HEK293 (cell line): ENCODE results near the gene STIM2.

Experiments used
- CTCF ChIA-PET: fragments of 350-600 bp; formaldehyde crosslinking; extraction: SDS; loops from one replicate; lab custom pipeline; 2021; ENCODE audit warnings: antibody characterized with exemption; lab: Yijun Ruan, JAX
- POLR2A ChIA-PET: fragments of 300-600 bp; formaldehyde crosslinking; extraction: SDS; loops from one replicate; lab custom pipeline; 2020; ENCODE audit warnings: antibody characterized with exemption, inconsistent platforms; lab: Yijun Ruan, JAX
- H3K27ac ChIP-seq: fragments of 200-500 bp; sonication (Bioruptor generic); 2 replicates; pipeline ENCODE4 v1.5.1; 2014; ENCODE audit warnings: low read depth, low read length, control low read depth, inconsistent platforms; ENCODE audit errors: extremely low read depth
- H3K36me3 ChIP-seq, 2 experiments: fragments of 200-500 bp in 1 of 2; sonication (Bioruptor generic) in 1 of 2; 1 replicate in 1 of 2; 2 replicates in 1 of 2; pipeline ENCODE4 v1.5.1; 2014 to 2017; ENCODE audit warnings: inconsistent platforms in 2 of 2, low read length in 2 of 2; ENCODE audit not compliant: control insufficient read depth in 2 of 2, insufficient read depth in 1 of 2
- H3K4me1 ChIP-seq: fragments of 200-500 bp; sonication (Bioruptor generic); 2 replicates; pipeline ENCODE4 v1.5.1; 2014; ENCODE audit warnings: mild to moderate bottlenecking, low read length, inconsistent platforms; ENCODE audit not compliant: control insufficient read depth, insufficient read depth
- H3K4me3 ChIP-seq: 2 replicates; pipeline ENCODE4 v1.5.1; 2011; ENCODE audit warnings: low read depth, mild to moderate bottlenecking, control low read depth, low read length, moderate library complexity
- H3K9me3 ChIP-seq: fragments of 200-500 bp; sonication (Bioruptor generic); 2 replicates; pipeline ENCODE4 v1.5.1; 2014; ENCODE audit warnings: low read depth, low read length, inconsistent platforms; ENCODE audit not compliant: control insufficient read depth, insufficient read depth
- PRDM1 ChIP-seq: fragments of 450-650 bp; formaldehyde crosslinking; IDR thresholded peaks from 2 replicates; pipeline ENCODE4; 2016; ENCODE audit warnings: missing biosample characterization, missing genetic modification characterization
- ZBTB7A ChIP-seq: fragments of 450-650 bp; formaldehyde crosslinking; IDR thresholded peaks from 2 replicates; pipeline ENCODE4 v1.5.1; 2016; ENCODE audit warnings: low read depth, missing biosample characterization, missing genetic modification characterization
- ZNF335 ChIP-seq: fragments of 450-650 bp; formaldehyde crosslinking; conservative IDR thresholded peaks from 2 replicates; pipeline ENCODE4 v1.5.1; 2016; ENCODE audit warnings: missing biosample characterization, missing genetic modification characterization
- ZNF404 ChIP-seq: fragments of 450-650 bp; formaldehyde crosslinking; IDR thresholded peaks from 2 replicates; pipeline ENCODE4 v1.5.1; 2017; ENCODE audit warnings: missing biosample characterization, missing genetic modification characterization
- ZNF529 ChIP-seq: fragments of 450-650 bp; formaldehyde crosslinking; IDR thresholded peaks from 2 replicates; pipeline ENCODE4 v1.5.1; 2017; ENCODE audit warnings: missing genetic modification characterization, missing biosample characterization; ENCODE audit not compliant: insufficient replicate concordance
- ZNF548 ChIP-seq: fragments of 450-650 bp; formaldehyde crosslinking; IDR thresholded peaks from 2 replicates; pipeline ENCODE4 v1.5.1; 2016; ENCODE audit warnings: missing biosample characterization, missing genetic modification characterization
- ZNF654 ChIP-seq: fragments of 450-650 bp; formaldehyde crosslinking; IDR thresholded peaks from 2 replicates; pipeline ENCODE4 v1.5.1; 2016; ENCODE audit warnings: low read depth, missing biosample characterization, missing genetic modification characterization
- ZNF830 ChIP-seq: fragments of 450-650 bp; IDR thresholded peaks from 2 replicates; pipeline ENCODE4 v1.5.0; 2018; ENCODE audit warnings: missing biosample characterization, missing genetic modification characterization, low read depth, mild to moderate bottlenecking, moderate library complexity
- TF ChIP-seq, protein P1 (sequence below): IDR thresholded peaks from 2 replicates; pipeline ENCODE4 v1.6.1; 2011; ENCODE audit warnings: mild to moderate bottlenecking, low read depth, low read length, borderline replicate concordance
- TF ChIP-seq, protein P2 (sequence below): fragments of 450-650 bp; formaldehyde crosslinking; IDR thresholded peaks from 2 replicates; pipeline ENCODE4 v1.5.1; 2016; ENCODE audit warnings: missing biosample characterization, missing genetic modification characterization
- TF ChIP-seq, protein P3 (sequence below): fragments of 450-650 bp; formaldehyde crosslinking; conservative IDR thresholded peaks from 2 replicates; pipeline ENCODE4 v1.5.1; 2016; ENCODE audit warnings: low read depth, missing biosample characterization, missing genetic modification characterization

STIM2 gene

DNA sequence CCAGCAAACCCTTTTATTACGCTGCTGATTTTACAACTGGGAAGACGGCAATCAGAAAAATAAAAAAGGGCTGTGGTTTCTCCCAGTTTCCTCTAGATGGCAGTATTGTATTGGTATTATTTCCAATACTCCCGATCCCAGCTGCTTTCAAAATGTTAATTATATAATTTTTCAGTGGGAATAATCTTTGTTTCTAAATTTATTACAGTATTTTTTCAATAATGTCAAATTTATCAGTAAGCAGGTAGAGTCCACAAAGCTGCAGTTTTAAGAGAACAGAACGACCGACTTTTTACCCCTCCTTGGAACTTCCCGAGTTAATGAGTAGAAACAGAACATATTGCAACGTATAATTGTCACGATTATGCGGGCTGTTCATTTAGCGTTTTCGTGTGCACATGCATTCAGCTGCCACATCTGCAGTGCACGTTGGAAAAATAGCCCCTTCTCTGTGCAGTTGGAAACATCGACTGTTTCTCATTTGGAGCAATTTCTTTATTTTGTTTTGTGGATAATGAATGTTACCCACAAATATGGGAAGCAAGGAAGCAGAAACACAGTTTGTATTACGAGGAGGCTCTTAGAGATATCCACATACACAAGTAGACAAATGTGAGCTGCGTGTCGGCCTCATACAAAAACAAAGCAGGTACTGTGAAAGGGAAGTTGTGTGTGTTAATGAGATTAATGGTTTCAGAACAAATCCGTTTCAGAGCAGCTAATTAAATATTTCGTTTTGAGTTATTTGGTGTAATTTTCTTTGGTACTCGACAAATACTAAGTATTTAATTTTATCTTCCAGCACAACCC, 188.0 kb downstream of the STIM2 start:
- POLR2A ChIA-PET = no interaction called here
- no peak overlapping the region for H3K4me3 ChIP-seq
- CTCF ChIA-PET = interaction anchor here (0.5 to 2.3 kb wide), 17 partner anchors 12 to 1054 kb away, joined by 3 to 15 read pairs (median 3); no protein-coding TSS in a partner anchor
- TF ChIP-seq ZNF654 (tag by site-specific recombination) (peak; percentile 72), ZNF335 (tag by site-specific recombination) (no peak)
- no peaks in the 10 kb centered on the region for H3K4me1 ChIP-seq
- no peak overlapping the region for H3K27ac ChIP-seq
- no peaks in the 10 kb centered on the region for H3K36me3 ChIP-seq
- H3K9me3 ChIP-seq = no peaks in the 10 kb centered on the region

DNA sequence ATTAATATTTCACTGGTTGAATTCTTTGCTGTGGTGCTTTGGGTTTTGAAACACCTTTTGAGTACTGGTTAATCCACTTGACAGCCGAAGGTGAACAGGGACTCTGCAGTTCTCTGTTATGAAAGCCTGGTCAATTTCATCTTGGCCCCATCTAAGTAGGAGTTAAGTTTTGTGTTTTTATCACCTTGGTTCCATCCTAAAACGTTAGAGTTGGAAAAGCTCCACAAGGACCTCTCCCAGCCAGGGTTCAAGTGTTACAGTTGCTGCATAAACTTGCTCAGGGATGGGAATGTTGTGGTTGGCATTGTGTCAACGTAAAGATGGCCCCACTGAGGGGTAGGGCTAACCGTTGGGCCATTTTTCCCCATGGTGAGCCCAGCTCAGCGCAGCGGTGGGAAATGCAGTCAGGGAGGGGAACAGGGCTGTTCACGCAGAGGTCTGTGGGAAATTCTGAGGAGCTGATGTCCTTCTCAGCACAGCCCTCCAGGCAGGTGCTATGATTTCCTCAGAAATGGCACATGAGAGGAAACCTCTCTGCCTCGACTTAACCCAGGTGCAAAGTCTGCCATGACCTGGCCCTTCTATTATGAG, 188.7 kb downstream of the STIM2 start:
- H3K4me3 ChIP-seq = no peak overlapping the region
- ChIA-PET CTCF (interaction anchor here (0.6 to 2.3 kb wide), 11 partner anchors 15 to 635 kb away, joined by 3 to 15 read pairs (median 4); no protein-coding TSS in a partner anchor), POLR2A (no interaction called here)
- H3K27ac ChIP-seq = no peak overlapping the region
- H3K9me3 ChIP-seq = no peaks in the 10 kb centered on the region
- TF ChIP-seq ZNF529 (tag by site-specific recombination) (no peak), ZNF404 (tag by site-specific recombination) (no peak), ZBTB7A (no peak), ZNF548 (tag by site-specific recombination) (no peak), ZNF830 (tag by site-specific recombination) (no peak), PRDM1 (no peak)
- TF ChIP-seq, protein P1, sequence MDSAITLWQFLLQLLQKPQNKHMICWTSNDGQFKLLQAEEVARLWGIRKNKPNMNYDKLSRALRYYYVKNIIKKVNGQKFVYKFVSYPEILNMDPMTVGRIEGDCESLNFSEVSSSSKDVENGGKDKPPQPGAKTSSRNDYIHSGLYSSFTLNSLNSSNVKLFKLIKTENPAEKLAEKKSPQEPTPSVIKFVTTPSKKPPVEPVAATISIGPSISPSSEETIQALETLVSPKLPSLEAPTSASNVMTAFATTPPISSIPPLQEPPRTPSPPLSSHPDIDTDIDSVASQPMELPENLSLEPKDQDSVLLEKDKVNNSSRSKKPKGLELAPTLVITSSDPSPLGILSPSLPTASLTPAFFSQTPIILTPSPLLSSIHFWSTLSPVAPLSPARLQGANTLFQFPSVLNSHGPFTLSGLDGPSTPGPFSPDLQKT = no peak
- no peaks in the 10 kb centered on the region for H3K36me3 ChIP-seq
- H3K4me1 ChIP-seq = no peaks in the 10 kb centered on the region

DNA sequence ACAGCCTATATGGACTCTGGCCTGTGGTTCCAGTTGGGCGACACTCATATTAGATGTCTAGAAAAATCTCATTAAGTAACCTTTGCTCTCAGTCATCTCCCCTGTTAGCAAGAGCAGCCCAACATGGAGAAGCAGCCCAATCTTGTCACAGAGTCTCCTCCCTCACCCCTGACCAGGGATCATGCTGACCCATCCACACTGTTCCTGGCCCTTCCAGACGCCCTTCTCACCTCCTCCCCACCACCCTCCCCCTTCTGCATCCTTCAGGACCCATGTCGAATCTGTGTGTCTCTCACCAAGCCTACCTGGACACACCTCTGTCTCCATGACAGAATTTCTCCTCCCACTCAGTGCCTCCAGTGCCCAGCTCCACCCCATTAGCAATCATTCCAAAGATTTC, 190.1 kb downstream of the STIM2 start:
- H3K9me3 ChIP-seq = no peaks in the 10 kb centered on the region
- CTCF ChIA-PET = interaction anchor here (0.6 to 1.1 kb wide), 2 partner anchors 31 to 269 kb away, joined by 3 to 4 read pairs; no protein-coding TSS in a partner anchor
- TF ChIP-seq, protein P2, sequence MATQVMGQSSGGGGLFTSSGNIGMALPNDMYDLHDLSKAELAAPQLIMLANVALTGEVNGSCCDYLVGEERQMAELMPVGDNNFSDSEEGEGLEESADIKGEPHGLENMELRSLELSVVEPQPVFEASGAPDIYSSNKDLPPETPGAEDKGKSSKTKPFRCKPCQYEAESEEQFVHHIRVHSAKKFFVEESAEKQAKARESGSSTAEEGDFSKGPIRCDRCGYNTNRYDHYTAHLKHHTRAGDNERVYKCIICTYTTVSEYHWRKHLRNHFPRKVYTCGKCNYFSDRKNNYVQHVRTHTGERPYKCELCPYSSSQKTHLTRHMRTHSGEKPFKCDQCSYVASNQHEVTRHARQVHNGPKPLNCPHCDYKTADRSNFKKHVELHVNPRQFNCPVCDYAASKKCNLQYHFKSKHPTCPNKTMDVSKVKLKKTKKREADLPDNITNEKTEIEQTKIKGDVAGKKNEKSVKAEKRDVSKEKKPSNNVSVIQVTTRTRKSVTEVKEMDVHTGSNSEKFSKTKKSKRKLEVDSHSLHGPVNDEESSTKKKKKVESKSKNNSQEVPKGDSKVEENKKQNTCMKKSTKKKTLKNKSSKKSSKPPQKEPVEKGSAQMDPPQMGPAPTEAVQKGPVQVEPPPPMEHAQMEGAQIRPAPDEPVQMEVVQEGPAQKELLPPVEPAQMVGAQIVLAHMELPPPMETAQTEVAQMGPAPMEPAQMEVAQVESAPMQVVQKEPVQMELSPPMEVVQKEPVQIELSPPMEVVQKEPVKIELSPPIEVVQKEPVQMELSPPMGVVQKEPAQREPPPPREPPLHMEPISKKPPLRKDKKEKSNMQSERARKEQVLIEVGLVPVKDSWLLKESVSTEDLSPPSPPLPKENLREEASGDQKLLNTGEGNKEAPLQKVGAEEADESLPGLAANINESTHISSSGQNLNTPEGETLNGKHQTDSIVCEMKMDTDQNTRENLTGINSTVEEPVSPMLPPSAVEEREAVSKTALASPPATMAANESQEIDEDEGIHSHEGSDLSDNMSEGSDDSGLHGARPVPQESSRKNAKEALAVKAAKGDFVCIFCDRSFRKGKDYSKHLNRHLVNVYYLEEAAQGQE (tag by site-specific recombination) = no peak
- TF ChIP-seq, protein P3, sequence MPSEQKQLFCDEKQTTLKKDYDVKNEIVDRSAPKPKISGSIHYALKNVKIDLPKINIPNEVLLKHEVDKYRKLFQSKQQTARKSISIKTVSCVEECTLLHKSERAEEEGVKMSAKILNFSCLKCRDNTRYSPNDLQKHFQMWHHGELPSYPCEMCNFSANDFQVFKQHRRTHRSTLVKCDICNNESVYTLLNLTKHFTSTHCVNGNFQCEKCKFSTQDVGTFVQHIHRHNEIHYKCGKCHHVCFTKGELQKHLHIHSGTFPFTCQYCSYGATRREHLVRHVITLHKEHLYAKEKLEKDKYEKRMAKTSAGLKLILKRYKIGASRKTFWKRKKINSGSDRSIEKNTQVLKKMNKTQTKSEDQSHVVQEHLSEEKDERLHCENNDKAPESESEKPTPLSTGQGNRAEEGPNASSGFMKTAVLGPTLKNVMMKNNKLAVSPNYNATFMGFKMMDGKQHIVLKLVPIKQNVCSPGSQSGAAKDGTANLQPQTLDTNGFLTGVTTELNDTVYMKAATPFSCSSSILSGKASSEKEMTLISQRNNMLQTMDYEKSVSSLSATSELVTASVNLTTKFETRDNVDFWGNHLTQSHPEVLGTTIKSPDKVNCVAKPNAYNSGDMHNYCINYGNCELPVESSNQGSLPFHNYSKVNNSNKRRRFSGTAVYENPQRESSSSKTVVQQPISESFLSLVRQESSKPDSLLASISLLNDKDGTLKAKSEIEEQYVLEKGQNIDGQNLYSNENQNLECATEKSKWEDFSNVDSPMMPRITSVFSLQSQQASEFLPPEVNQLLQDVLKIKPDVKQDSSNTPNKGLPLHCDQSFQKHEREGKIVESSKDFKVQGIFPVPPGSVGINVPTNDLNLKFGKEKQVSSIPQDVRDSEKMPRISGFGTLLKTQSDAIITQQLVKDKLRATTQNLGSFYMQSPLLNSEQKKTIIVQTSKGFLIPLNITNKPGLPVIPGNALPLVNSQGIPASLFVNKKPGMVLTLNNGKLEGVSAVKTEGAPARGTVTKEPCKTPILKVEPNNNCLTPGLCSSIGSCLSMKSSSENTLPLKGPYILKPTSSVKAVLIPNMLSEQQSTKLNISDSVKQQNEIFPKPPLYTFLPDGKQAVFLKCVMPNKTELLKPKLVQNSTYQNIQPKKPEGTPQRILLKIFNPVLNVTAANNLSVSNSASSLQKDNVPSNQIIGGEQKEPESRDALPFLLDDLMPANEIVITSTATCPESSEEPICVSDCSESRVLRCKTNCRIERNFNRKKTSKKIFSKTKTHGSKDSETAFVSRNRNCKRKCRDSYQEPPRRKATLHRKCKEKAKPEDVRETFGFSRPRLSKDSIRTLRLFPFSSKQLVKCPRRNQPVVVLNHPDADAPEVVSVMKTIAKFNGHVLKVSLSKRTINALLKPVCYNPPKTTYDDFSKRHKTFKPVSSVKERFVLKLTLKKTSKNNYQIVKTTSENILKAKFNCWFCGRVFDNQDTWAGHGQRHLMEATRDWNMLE (tag by site-specific recombination) = no peak
- POLR2A ChIA-PET = no interaction called here
- no peaks in the 10 kb centered on the region for H3K4me1 ChIP-seq
- no peak overlapping the region for H3K4me3 ChIP-seq
- no peaks in the 10 kb centered on the region for H3K36me3 ChIP-seq
- no peak overlapping the region for H3K27ac ChIP-seq
